SK-N-SH (cell line): ENCODE data around the gene PRX.

Experiments
- CTCF ChIP-seq: fragments of 200-600 bp; sonication (generic); IDR thresholded peaks from 2 replicates; pipeline ENCODE4 v1.6.1; 2017; ENCODE audit warnings: antibody characterized with exemption, mild to moderate bottlenecking, moderate library complexity
- EP300 ChIP-seq, 2 experiments: IDR thresholded peaks; 2 replicates each; pipeline versions ENCODE4 v1.4.0 to v1.6.1; 2012; ENCODE audit warnings: borderline replicate concordance in 1 of 2, low read depth in 1 of 2, low read length in 1 of 2
- GABPA ChIP-seq: IDR thresholded peaks from 2 replicates; pipeline ENCODE4 v1.4.0; 2012; ENCODE audit warnings: low read depth, mild to moderate bottlenecking
- IRF3 ChIP-seq: fragments of 150-350 bp; IDR thresholded peaks from 2 replicates; pipeline ENCODE4 v1.6.1; 2016; ENCODE audit warnings: mild to moderate bottlenecking, low read depth, low read length
- MXI1 ChIP-seq: IDR thresholded peaks from 2 replicates; pipeline ENCODE4 v1.6.1; 2012; ENCODE audit warnings: mild to moderate bottlenecking, low read depth, low read length, improper control_type of control experiment
- PBX3 ChIP-seq: IDR thresholded peaks from 2 replicates; pipeline ENCODE4; 2012
- RCOR1 ChIP-seq: fragments of 150-350 bp; IDR thresholded peaks from 2 replicates; pipeline ENCODE4 v1.6.1; 2017; ENCODE audit warnings: antibody characterized with exemption, low read length
- SIN3A ChIP-seq: IDR thresholded peaks from 2 replicates; pipeline ENCODE4 v1.6.1; 2012; ENCODE audit warnings: low read depth, mild to moderate bottlenecking, low read length, moderate library complexity, borderline replicate concordance
- SMC3 ChIP-seq: IDR thresholded peaks from 2 replicates; pipeline ENCODE4 v1.6.1; 2012; ENCODE audit warnings: low read depth, low read length, improper control_type of control experiment
- TCF12 ChIP-seq: IDR thresholded peaks from 2 replicates; pipeline ENCODE4 v1.4.0; 2012

GRCh38 chr19:40450664-40451063, 37.5 kb upstream of the PRX start:
- TF ChIP-seq RCOR1 (no peak), MXI1 (no peak), IRF3 (no peak), TCF12 (no peak), GABPA (no peak), EP300 (IDR thresholded peaks at IDR 0.05; ENCODE audit: borderline replicate concordance in 1 of 2, low read depth in 1 of 2, low read length in 1 of 2) (no peak), PBX3 (no peak), CTCF (no peak), SIN3A (no peak), SMC3 (no peak)
